ENCODE data around the gene TMF1. TPM values are rescaled to one million over a fixed set of nuclear protein-coding genes. Genes with fewer than 3 reads are reported as not detected.
A peak's percentile ranks its signal among the peaks of the same experiment; 100 is the strongest.

Gene TMF1
- total RNA-seq, 1 donor from 2014 or later = 18.8 TPM

DNA sequence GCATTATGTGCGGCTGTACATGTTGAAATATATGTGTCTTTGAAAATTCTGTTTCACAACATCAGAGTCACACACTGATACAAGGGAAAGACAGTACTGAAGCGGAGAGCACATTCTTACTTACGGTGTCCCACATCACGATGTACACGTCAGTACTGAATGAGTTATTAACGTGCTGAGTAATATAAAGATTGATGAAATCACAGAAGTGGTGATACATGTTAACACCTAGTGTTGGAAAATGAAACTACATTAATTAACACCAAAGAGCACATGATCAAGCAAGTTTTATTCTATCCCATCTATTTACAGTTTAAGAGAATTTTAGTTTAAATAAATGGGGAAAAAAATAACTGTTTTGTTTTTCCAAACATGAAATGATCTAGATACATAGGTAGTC, 54.2 kb downstream of the TMF1 start:
- no peaks in the 10 kb centered on the region for H3K36me3 Mint-ChIP-seq (ENCODE audit: unreplicated experiment)
- H3K27ac Mint-ChIP-seq (ENCODE audit: unreplicated experiment) = no peak overlapping the region
- H3K27me3 Mint-ChIP-seq (ENCODE audit: unreplicated experiment) = peaks cover 3% of the 10 kb centered on the region
- DNase-seq = no peak
- TF ChIP-seq, protein P1, sequence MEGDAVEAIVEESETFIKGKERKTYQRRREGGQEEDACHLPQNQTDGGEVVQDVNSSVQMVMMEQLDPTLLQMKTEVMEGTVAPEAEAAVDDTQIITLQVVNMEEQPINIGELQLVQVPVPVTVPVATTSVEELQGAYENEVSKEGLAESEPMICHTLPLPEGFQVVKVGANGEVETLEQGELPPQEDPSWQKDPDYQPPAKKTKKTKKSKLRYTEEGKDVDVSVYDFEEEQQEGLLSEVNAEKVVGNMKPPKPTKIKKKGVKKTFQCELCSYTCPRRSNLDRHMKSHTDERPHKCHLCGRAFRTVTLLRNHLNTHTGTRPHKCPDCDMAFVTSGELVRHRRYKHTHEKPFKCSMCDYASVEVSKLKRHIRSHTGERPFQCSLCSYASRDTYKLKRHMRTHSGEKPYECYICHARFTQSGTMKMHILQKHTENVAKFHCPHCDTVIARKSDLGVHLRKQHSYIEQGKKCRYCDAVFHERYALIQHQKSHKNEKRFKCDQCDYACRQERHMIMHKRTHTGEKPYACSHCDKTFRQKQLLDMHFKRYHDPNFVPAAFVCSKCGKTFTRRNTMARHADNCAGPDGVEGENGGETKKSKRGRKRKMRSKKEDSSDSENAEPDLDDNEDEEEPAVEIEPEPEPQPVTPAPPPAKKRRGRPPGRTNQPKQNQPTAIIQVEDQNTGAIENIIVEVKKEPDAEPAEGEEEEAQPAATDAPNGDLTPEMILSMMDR (IDR thresholded peaks at IDR 0.05; ENCODE audit: partially characterized antibody, unreplicated experiment) = peak; percentile 58
- peaks cover 2% of the 10 kb centered on the region for H3K9me3 Mint-ChIP-seq (ENCODE audit: unreplicated experiment)
- H3K4me3 Mint-ChIP-seq (ENCODE audit: unreplicated experiment) = no peak overlapping the region
- no peaks in the 10 kb centered on the region for H3K4me1 Mint-ChIP-seq (ENCODE audit: low read depth, unreplicated experiment)

DNA sequence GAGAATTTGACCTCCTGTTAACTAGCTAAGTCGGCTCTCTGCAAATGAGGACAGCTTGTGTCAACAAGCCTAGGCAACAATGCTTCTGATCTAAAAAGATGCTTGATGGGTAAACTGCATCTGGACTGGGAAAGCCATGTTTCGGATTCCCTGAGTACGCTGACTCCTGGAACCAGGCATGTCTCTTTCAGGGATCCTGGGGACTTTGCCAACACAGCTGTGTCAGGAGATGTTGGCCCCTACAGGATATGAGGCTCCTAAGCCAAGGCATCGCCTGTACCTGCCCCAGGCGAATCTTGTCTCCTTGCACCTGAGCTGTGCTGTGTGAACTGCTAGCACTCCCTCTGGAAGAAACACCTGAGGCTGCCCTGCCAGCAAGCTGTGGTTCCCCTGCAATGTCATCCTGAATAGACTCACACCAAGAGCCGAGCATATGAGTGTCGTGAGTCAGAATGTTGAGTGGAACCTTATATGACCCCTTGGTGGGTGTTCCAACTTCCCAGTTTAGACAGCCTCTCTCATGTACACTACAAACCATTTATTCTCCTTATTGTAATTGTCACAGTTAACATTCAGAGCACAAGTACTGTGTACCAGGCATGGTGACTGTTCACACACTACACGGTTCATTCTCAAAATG, 55.7 kb downstream of the TMF1 start:
- Mint-ChIP-seq H3K4me1 (ENCODE audit: low read depth, unreplicated experiment) (no peaks in the 10 kb centered on the region), H3K9me3 (ENCODE audit: unreplicated experiment) (peaks cover 2% of the 10 kb centered on the region), H3K4me3 (ENCODE audit: unreplicated experiment) (no peak overlapping the region), H3K27me3 (ENCODE audit: unreplicated experiment) (peaks cover 4% of the 10 kb centered on the region), H3K36me3 (ENCODE audit: unreplicated experiment) (peaks cover 6% of the 10 kb centered on the region), H3K27ac (ENCODE audit: unreplicated experiment) (no peak overlapping the region)
- DNase-seq = no peak
- TF ChIP-seq, protein P1 (IDR thresholded peaks at IDR 0.05; ENCODE audit: partially characterized antibody, unreplicated experiment) = no peak

DNA sequence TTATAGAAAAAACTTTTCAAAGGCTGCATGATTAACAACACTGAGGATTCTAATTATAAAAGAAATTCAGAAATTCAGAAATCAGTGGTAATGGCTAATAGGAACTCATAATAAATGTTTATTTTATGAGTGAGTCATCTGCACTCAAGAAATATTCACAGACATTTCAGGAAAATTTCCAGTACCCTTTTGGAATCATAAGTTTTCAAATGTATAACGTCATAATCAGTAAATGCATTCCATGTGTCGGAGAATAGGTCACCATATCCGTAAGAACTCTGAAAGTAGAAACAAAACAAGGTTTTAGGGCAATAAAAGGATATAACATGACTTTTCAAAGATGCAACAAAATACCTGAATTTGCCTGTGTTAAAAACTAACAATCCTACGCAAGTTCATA, 63.4 kb downstream of the TMF1 start:
- no peak overlapping the region for H3K4me3 Mint-ChIP-seq (ENCODE audit: unreplicated experiment)
- TF ChIP-seq, protein P1 (IDR thresholded peaks at IDR 0.05; ENCODE audit: partially characterized antibody, unreplicated experiment) = no peak
- no peak for DNase-seq
- no peak overlapping the region for H3K27ac Mint-ChIP-seq (ENCODE audit: unreplicated experiment)
- peaks cover 4% of the 10 kb centered on the region for H3K27me3 Mint-ChIP-seq (ENCODE audit: unreplicated experiment)
- peaks cover 16% of the 10 kb centered on the region for H3K36me3 Mint-ChIP-seq (ENCODE audit: unreplicated experiment)
- no peaks in the 10 kb centered on the region for H3K9me3 Mint-ChIP-seq (ENCODE audit: unreplicated experiment)
- peaks cover 6% of the 10 kb centered on the region for H3K4me1 Mint-ChIP-seq (ENCODE audit: low read depth, unreplicated experiment)

DNA sequence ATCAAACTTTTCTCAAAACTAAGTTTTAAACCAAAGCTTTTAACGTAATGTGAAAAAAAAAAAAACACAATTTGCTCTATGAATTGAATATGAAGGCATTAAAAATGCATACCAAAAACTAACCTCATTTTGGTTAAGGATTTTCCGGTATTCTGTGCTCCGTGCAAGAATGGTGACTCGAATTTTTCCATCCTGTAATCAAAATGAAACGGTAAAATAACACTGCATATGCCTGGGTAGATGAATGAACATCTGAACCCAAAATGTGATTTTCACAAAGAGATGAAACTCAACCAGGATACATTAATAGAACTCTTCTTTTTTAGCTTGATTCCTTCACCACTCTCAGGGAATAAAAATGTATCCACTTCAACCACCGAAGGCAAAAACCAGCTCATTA, 64.8 kb downstream of the TMF1 start:
- Mint-ChIP-seq H3K9me3 (ENCODE audit: unreplicated experiment) (no peaks in the 10 kb centered on the region), H3K27ac (ENCODE audit: unreplicated experiment) (no peak overlapping the region), H3K4me1 (ENCODE audit: low read depth, unreplicated experiment) (peaks cover 6% of the 10 kb centered on the region), H3K27me3 (ENCODE audit: unreplicated experiment) (peaks cover 1% of the 10 kb centered on the region), H3K4me3 (ENCODE audit: unreplicated experiment) (no peak overlapping the region), H3K36me3 (ENCODE audit: unreplicated experiment) (peaks cover 16% of the 10 kb centered on the region)
- TF ChIP-seq, protein P1 (IDR thresholded peaks at IDR 0.05; ENCODE audit: partially characterized antibody, unreplicated experiment) = no peak
- no peak for DNase-seq

DNA sequence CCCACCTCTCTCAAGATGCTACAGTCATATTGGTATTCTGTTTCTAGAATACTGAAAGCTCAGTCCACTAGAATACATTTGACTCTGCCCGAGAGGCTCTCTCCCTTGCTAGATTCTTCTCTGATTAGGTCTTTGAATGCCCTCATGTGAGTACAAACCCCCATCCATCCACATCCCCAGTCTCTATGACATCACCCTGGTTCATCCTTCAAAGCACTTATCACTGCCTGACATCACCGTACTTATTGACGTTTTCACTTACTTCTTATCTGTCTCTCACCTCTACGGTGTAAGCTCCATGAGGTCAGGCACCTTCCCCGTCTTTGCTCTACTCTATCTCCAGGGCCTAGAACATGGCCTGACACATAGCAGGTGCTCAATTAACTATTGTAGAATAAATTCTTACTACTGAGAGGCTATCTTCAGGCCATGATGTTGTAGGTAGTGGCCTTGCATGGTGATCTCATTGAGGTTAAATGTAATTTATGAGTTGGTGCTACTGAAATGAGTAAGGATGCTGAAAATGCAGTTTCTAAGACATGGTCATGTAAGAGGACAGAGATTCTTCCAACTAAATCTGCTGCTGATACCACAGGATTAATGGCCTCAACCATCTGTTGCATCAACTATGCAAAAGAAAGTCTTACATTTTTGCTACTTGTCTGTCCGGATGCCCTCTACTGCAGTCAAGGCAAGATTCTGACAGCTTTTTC, 65.5 kb downstream of the TMF1 start:
- no peak overlapping the region for H3K27ac Mint-ChIP-seq (ENCODE audit: unreplicated experiment)
- TF ChIP-seq, protein P1 (IDR thresholded peaks at IDR 0.05; ENCODE audit: partially characterized antibody, unreplicated experiment) = no peak
- H3K4me1 Mint-ChIP-seq (ENCODE audit: low read depth, unreplicated experiment) = peaks cover 6% of the 10 kb centered on the region
- H3K4me3 Mint-ChIP-seq (ENCODE audit: unreplicated experiment) = no peak overlapping the region
- peaks cover 11% of the 10 kb centered on the region for H3K36me3 Mint-ChIP-seq (ENCODE audit: unreplicated experiment)
- DNase-seq = no peak
- H3K9me3 Mint-ChIP-seq (ENCODE audit: unreplicated experiment) = no peaks in the 10 kb centered on the region
- H3K27me3 Mint-ChIP-seq (ENCODE audit: unreplicated experiment) = no peaks in the 10 kb centered on the region
